Measurements from ENCODE around the gene MTHFS. TPM values are rescaled to one million over a fixed set of nuclear protein-coding genes. Genes with fewer than 3 reads are reported as not detected.

The MTHFS gene
- total and polyA plus RNA-seq, 11 donors, result 5.7 to 45.5 (median 13.4) TPM

DNA sequence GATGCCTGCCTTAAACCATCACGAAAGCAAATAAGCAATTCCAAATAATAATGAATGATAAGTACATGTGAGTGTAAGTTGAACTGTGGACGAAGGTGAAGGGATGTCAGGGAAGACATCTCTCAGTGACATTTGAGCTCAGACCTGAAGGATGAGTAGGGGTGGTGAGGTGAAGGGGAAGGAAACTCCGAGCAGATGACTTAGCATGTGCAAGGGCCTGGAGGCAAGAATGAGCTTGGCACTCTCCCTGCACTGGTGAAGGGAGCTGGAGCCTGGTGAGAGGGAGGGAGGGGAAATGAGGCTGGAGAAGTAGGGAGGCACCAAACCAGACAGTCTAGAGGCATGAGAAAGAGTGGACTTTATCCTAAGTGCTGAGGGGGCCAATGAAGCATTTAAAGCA, 84.3 kb downstream of the MTHFS start:
- intact Hi-C loops (cut with DNase I), result no loop called here
- Histone ChIP-seq H3K27ac (no peak overlapping the region), H3K4me1 (peaks cover 0 to 20% (median 2%) of the 10 kb centered on the region in 12 donors), H3K4me3 (no peak overlapping the region), H3K36me3 (no peaks in the 10 kb centered on the region), H3K9me3 (no peaks in the 10 kb centered on the region), H3K27me3 (no peaks in the 10 kb centered on the region)
- WGBS, 4 donors, result 62 to 74% (median 70%) methylated on average over 3 of the region's 3 CpGs
- DNase-seq, result no peak
- TF ChIP-seq, protein P1, sequence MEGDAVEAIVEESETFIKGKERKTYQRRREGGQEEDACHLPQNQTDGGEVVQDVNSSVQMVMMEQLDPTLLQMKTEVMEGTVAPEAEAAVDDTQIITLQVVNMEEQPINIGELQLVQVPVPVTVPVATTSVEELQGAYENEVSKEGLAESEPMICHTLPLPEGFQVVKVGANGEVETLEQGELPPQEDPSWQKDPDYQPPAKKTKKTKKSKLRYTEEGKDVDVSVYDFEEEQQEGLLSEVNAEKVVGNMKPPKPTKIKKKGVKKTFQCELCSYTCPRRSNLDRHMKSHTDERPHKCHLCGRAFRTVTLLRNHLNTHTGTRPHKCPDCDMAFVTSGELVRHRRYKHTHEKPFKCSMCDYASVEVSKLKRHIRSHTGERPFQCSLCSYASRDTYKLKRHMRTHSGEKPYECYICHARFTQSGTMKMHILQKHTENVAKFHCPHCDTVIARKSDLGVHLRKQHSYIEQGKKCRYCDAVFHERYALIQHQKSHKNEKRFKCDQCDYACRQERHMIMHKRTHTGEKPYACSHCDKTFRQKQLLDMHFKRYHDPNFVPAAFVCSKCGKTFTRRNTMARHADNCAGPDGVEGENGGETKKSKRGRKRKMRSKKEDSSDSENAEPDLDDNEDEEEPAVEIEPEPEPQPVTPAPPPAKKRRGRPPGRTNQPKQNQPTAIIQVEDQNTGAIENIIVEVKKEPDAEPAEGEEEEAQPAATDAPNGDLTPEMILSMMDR (IDR thresholded peaks at IDR 0.05), result no peak
- no peak for TF ChIP-seq POLR2A (IDR thresholded peaks at IDR 0.05)
- ATAC-seq, result no peak

DNA sequence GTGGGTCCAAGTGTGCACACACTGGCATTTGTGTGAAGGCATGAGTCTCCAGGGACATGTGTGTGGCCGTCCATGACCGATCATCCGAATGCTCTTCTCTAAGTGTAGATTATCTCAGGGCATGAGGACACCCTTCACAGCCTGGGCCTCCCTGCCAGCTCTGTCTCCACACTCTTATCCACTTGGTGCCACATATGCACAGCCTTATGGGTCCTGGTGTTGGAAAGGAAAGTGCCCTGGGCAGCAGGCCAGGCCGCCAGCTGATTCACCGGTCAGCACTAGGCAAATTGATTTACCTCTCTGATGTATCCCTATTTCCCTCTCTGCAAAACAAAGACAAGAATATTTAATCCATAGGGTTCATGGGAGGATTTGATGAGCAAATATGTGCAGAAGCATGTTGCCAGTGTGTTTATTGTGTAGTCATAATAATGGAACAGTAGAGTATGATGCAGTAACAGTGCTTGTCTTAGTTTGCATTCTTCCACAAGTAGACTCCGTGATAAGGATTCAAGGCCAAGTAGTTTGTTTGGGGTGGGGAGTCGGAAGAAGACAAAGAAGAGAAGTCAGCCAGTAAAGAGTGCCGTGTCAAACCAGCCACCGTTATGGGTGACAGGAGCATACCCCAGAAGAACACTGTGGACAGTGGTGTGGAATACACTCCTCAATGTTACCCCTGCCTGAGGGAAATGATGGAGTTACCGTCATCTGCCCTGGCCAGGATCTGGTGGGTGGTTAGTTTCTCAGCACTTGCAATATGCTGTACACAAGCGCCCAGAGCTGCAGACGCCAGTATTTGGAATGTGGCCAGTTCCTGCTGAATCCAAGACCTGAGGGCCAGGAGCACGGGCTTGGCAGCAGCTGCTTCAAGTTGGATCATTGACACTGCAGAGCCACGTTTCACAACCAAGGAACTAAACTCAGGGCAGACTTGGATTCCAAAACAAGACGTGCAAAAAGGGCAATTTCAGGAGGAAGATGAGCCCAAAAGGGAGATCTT, 85.1 kb downstream of the MTHFS start:
- Histone ChIP-seq H3K4me1 (peaks cover 0 to 20% (median 2%) of the 10 kb centered on the region in 12 donors), H3K36me3 (no peaks in the 10 kb centered on the region), H3K9me3 (no peaks in the 10 kb centered on the region), H3K27me3 (no peaks in the 10 kb centered on the region), H3K4me3 (no peak overlapping the region), H3K27ac (peak overlapping the region in 1 of 12 donors; percentile 22)
- DNase-seq (peak; percentile 56 to 83 (median 79)), ATAC-seq (peak; percentile 87 to 96 (median 92))
- TF ChIP-seq, protein P1 (IDR thresholded peaks at IDR 0.05), result no peak
- TF ChIP-seq POLR2A (IDR thresholded peaks at IDR 0.05), result no peak
- WGBS, 4 donors, result 31 to 39% (median 35%) methylated on average over 14 to 15 of the region's 15 CpGs
- intact Hi-C loops (cut with DNase I), result no loop called here

DNA sequence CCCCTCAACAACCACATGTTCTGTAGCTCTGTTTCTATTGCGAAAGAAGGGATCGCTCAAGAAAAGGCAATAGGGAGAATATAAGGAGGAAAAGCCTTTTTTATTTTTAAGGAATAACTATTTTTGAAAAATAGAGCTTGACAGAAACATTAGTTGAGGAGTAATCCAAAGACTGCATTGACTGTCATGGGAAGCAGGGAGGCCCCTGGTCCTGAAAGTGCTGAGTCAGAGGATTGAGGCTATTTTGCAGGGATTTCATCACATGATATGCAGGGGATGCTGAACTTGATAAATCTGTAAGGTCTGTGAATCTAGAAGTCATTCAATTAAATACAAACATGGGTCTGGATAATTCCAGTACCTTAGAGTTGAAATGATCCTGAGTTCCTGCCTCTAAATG, 92.0 kb downstream of the MTHFS start:
- Histone ChIP-seq H3K36me3 (no peaks in the 10 kb centered on the region), H3K27ac (no peak overlapping the region), H3K27me3 (peaks cover 0 to 5% (median 0%) of the 10 kb centered on the region in 9 donors), H3K4me3 (no peak overlapping the region), H3K9me3 (no peaks in the 10 kb centered on the region), H3K4me1 (no peaks in the 10 kb centered on the region)
- TF ChIP-seq POLR2A (IDR thresholded peaks at IDR 0.05), result no peak
- TF ChIP-seq, protein P1 (IDR thresholded peaks at IDR 0.05), result no peak
- intact Hi-C loops (cut with DNase I), result loop anchor here in 1 of 10 donors (10.0 kb wide), 1 partner anchor 160 kb away; no protein-coding TSS in a partner anchor
- ATAC-seq (no peak), DNase-seq (no peak)
- WGBS, 4 donors, result 91 to 98% (median 96%) methylated on average over 2 of the region's 2 CpGs

DNA sequence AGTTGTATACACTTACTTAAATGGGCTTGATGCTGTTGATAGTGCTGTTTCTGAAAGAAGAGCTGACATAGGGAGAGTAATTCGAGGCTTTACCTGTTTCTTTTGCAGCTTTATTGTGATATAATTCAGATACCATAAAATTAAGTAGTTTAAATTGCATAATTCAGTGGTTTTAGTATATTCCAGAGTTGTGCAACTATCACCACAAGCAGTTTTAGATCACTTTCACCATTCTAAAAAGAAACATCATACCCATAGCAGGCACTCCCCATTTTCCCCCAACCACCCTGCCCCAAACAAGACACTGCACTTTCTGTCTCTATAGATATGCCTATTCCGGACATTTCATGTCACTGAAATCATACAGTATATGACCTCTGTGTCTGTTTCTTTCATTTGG, 98.5 kb downstream of the MTHFS start:
- no peak for DNase-seq
- no peak for ATAC-seq
- TF ChIP-seq, protein P1 (IDR thresholded peaks at IDR 0.05), result no peak
- TF ChIP-seq POLR2A (IDR thresholded peaks at IDR 0.05), result no peak
- Histone ChIP-seq H3K4me3 (no peak overlapping the region), H3K9me3 (no peaks in the 10 kb centered on the region), H3K4me1 (no peaks in the 10 kb centered on the region), H3K27me3 (no peaks in the 10 kb centered on the region), H3K36me3 (no peaks in the 10 kb centered on the region), H3K27ac (no peak overlapping the region)
- intact Hi-C loops (cut with DNase I), result no loop called here
- WGBS, 4 donors, result 72 to 84% (median 79%) methylated on average over 2 of the region's 2 CpGs
